ENCODE data around the gene PROC.

PROC gene

DNA sequence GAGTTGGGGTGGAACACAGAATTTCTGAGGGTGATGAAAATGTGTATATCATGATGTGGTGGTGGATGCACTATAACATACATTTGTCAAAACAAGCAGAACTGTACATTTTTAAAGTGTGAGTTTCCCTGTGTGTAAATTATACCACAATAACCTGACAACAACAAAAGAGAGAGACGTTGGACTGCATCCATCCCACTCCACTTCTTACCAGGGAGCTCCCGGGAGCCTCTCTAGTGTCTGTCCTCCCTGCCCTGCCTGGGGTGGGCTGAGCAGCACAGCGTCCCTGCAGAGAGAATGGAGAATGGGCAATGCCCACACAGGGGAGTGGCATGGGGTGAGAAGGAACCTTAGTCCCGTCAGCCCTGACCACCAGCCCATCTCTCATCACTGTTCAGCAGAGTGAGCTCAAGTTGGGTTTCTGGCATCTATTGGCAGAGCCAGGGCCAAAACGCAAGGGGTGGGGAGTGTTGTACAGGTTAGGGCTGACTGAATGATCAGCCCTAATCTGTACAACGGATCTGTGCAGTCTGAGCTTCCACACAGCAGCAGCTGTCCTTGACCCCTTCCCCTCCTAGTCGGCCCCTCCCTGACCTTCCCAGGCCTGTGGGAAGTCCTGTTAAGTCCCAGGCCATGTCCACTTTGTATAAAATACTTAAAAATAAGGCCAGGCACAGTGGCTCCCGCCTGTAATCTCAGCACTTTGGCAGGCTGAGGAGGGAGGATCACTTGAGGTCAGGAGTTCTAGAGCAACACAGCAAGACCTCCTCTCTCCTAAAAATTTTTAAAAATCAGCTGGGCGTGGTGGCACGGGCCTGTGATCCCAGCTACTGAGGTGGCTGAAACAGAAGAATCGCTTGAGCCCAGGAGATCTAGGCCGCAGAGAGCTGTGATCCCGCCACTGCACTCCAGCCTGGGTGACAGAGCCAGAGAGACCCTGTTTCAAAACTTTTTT lies 3.3 kb upstream of the PROC start:
- DNase-seq (ENCODE audit: low spot score), result no peak

DNA sequence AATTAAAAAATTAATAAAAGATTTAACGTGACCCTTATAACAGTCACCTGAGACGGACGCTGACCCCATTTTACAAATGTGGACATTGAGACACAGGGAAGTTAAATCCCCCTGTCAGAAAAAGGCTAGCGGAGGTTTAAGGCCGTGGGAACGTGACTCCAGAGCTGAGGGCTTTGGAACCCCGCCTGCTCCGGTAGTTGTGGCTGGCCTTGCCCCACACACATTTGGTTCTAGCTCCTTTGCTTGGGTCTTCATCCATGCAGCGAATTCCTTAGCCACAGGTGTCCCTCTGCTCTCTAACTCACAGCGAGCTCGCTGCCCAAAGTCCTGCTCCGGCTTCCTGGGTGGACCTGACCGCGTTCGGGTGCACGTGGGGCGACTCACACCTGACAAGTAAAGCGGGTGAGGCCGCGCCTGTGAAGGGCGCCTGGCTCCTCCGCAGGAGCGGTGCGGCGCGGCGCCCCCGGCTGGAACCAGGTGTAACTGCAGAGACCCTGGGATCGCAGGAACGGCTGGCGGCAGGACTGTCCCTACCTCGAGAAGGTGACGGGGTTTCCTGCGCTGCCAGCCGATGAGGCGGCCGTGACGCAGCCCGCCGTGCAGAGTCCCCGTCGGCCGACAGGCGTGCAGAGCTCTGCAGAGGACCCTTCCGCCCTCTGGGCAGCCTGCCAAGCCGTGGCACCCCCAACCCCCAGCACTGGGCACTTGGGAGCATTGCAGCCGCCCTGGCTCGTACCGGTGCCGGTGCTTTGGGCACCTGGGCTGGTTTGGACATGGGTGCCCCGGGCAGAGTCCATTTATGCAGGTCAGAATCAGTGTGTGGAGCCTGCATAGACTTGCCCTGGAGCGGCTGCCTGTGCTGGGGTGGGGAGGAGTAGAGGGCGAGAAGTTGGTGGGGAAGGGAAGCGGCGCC lies 2.4 kb upstream of the PROC start:
- DNase-seq (ENCODE audit: low spot score), result peak; percentile 85

GRCh38 chr2:127416506-127417001 lies 1.7 kb upstream of the PROC start:
- DNase-seq (ENCODE audit: low spot score), result no peak

DNA sequence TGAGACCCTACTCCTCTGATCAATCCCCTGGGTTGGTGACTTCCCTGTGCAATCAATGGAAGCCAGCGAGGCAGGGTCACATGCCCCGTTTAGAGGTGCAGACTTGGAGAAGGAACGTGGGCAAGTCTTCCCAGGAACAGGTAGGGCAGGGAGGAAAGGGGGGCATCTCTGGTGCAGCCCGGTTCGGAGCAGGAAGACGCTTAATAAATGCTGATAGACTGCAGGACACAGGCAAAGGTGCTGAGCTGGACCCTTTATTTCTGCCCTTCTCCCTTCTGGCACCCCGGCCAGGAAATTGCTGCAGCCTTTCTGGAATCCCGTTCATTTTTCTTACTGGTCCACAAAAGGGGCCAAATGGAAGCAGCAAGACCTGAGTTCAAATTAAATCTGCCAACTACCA lies 821 bp upstream of the PROC start:
- no peak for DNase-seq (ENCODE audit: low spot score)

- no peak for DNase-seq (ENCODE audit: low spot score)
These were observed 844 bp downstream of the PROC start for GRCh38 chr2:127419112-127419430.

GRCh38 chr2:127419448-127420038 lies 1.3 kb downstream of the PROC start:
- DNase-seq (ENCODE audit: low spot score), result no peak

DNA sequence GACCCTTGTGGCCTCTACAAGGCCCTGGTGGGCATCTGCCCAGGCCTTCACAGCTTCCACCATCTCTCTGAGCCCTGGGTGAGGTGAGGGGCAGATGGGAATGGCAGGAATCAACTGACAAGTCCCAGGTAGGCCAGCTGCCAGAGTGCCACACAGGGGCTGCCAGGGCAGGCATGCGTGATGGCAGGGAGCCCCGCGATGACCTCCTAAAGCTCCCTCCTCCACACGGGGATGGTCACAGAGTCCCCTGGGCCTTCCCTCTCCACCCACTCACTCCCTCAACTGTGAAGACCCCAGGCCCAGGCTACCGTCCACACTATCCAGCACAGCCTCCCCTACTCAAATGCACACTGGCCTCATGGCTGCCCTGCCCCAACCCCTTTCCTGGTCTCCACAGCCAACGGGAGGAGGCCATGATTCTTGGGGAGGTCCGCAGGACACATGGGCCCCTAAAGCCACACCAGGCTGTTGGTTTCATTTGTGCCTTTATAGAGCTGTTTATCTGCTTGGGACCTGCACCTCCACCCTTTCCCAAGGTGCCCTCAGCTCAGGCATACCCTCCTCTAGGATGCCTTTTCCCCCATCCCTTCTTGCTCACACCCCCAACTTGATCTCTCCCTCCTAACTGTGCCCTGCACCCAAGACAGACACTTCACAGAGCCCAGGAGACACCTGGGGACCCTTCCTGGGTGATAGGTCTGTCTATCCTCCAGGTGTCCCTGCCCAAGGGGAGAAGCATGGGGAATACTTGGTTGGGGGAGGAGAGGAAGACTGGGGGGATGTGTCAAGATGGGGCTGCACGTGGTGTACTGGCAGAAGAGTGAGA lies 2.0 kb downstream of the PROC start:
- no peak for DNase-seq (ENCODE audit: low spot score)

DNA sequence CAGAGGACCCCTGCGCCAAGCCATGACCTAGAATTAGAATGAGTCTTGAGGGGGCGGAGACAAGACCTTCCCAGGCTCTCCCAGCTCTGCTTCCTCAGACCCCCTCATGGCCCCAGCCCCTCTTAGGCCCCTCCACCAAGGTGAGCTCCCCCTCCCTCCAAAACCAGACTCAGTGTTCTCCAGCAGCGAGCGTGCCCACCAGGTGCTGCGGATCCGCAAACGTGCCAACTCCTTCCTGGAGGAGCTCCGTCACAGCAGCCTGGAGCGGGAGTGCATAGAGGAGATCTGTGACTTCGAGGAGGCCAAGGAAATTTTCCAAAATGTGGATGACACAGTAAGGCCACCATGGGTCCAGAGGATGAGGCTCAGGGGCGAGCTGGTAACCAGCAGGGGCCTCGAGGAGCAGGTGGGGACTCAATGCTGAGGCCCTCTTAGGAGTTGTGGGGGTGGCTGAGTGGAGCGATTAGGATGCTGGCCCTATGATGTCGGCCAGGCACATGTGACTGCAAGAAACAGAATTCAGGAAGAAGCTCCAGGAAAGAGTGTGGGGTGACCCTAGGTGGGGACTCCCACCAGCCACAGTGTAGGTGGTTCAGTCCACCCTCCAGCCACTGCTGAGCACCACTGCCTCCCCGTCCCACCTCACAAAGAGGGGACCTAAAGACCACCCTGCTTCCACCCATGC lies 3.0 kb downstream of the PROC start:
- DNase-seq (ENCODE audit: low spot score), result no peak

- DNase-seq (ENCODE audit: low spot score), result no peak
These were observed 3.8 kb downstream of the PROC start for GRCh38 chr2:127421871-127422558.

GRCh38 chr2:127422559-127423477 lies 4.6 kb downstream of the PROC start:
- DNase-seq (ENCODE audit: low spot score), result no peak

DNA sequence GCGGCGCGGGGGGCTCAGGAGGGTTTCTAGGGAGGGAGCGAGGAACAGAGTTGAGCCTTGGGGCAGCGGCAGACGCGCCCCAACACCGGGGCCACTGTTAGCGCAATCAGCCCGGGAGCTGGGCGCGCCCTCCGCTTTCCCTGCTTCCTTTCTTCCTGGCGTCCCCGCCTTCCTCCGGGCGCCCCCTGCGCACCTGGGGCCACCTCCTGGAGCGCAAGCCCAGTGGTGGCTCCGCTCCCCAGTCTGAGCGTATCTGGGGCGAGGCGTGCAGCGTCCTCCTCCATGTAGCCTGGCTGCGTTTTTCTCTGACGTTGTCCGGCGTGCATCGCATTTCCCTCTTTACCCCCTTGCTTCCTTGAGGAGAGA lies 5.2 kb downstream of the PROC start:
- DNase-seq (ENCODE audit: low spot score), result no peak

DNA sequence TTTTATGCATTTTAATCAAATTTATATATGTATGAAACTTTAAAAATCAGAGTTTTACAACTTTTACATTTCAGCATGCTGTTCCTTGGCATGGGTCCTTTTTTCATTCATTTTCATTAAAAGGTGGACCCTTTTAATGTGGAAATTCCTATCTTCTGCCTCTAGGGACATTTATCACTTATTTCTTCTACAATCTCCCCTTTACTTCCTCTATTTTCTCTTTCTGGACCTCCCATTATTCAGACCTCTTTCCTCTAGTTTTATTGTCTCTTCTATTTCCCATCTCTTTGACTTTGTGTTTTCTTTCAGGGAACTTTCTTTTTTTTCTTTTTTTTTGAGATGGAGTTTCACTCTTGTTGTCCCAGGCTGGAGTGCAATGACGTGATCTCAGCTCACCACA lies 5.7 kb downstream of the PROC start:
- no peak for DNase-seq (ENCODE audit: low spot score)

- no peak for DNase-seq (ENCODE audit: low spot score)
These were observed 6.6 kb downstream of the PROC start for GRCh38 chr2:127424598-127425520.

DNA sequence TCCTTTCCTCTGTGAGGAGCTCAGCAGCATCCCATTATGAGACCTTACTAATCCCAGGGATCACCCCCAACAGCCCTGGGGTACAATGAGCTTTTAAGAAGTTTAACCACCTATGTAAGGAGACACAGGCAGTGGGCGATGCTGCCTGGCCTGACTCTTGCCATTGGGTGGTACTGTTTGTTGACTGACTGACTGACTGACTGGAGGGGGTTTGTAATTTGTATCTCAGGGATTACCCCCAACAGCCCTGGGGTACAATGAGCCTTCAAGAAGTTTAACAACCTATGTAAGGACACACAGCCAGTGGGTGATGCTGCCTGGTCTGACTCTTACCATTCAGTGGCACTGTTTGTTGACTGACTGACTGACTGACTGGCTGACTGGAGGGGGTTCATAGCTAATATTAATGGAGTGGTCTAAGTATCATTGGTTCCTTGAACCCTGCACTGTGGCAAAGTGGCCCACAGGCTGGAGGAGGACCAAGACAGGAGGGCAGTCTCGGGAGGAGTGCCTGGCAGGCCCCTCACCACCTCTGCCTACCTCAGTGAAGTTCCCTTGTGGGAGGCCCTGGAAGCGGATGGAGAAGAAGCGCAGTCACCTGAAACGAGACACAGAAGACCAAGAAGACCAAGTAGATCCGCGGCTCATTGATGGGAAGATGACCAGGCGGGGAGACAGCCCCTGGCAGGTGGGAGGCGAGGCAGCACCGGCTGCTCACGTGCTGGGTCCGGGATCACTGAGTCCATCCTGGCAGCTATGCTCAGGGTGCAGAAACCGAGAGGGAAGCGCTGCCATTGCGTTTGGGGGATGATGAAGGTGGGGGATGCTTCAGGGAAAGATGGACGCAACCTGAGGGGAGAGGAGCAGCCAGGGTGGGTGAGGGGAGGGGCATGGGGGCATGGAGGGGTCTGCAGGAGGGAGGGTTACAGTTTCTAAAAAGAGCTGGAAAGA lies 7.6 kb downstream of the PROC start:
- no peak for DNase-seq (ENCODE audit: low spot score)

GRCh38 chr2:127426501-127427354 lies 8.5 kb downstream of the PROC start:
- no peak for DNase-seq (ENCODE audit: low spot score)
